H9 (cell line): ENCODE results near the gene VWA1. TPM values are rescaled to one million over a fixed set of nuclear protein-coding genes. Genes with fewer than 3 reads are reported as not detected.

Experiments
- DNase-seq: peaks from one replicate; pipeline ENCODE4 v3.0.0-alpha.2; 2017
- H2AFZ ChIP-seq: one replicate; pipeline ENCODE4 v1.6.1; 2013; ENCODE audit warnings: mild to moderate bottlenecking, low read length, control low read depth, moderate library complexity
- H2AK5ac ChIP-seq: 2 replicates; pipeline ENCODE4 v1.6.1; 2013; ENCODE audit warnings: low read length, control low read depth, mixed read lengths; ENCODE audit not compliant: insufficient read length
- H2BK120ac ChIP-seq: one replicate; pipeline ENCODE4 v1.6.1; 2013; ENCODE audit warnings: low read depth, mild to moderate bottlenecking, low read length, control low read depth, inconsistent platforms; ENCODE audit not compliant: poor library complexity, severe bottlenecking
- H2BK12ac ChIP-seq: 2 replicates; pipeline ENCODE4 v1.6.1; 2013; ENCODE audit warnings: low read length, control low read depth, mixed read lengths, low read depth; ENCODE audit not compliant: insufficient read length
- H2BK15ac ChIP-seq: 2 replicates; pipeline ENCODE4 v1.6.1; 2013; ENCODE audit warnings: low read depth, low read length, control low read depth
- H2BK20ac ChIP-seq: one replicate; pipeline ENCODE4 v1.6.1; 2013; ENCODE audit warnings: low read depth, mild to moderate bottlenecking, low read length, control low read depth, inconsistent platforms; ENCODE audit not compliant: poor library complexity, severe bottlenecking
- H2BK5ac ChIP-seq: 2 replicates; pipeline ENCODE4 v1.6.1; 2013; ENCODE audit warnings: low read length, control low read depth, mixed read lengths; ENCODE audit not compliant: insufficient read length
- H3K14ac ChIP-seq: 2 replicates; pipeline ENCODE4 v1.6.1; 2013; ENCODE audit warnings: low read length, control low read depth; ENCODE audit not compliant: insufficient read depth
- H3K18ac ChIP-seq: 2 replicates; pipeline ENCODE4 v1.6.1; 2013; ENCODE audit warnings: low read depth, mild to moderate bottlenecking, mixed read lengths, low read length, control low read depth; ENCODE audit not compliant: insufficient read length
- H3K23ac ChIP-seq: 2 replicates; pipeline ENCODE4 v1.6.1; 2013; ENCODE audit warnings: low read length, control low read depth, mixed read lengths, low read depth; ENCODE audit not compliant: insufficient read length
- H3K23me2 ChIP-seq: 2 replicates; pipeline ENCODE4 v1.6.1; 2013; ENCODE audit warnings: low read depth, mild to moderate bottlenecking, mixed read lengths, low read length, control low read depth; ENCODE audit not compliant: insufficient read length, poor library complexity, severe bottlenecking
- H3K27ac ChIP-seq: 2 replicates; pipeline ENCODE4 v1.5.1; 2013; ENCODE audit warnings: low read length, control low read depth, mixed read lengths, low read depth; ENCODE audit not compliant: insufficient read length
- H3K27me3 ChIP-seq: 2 replicates; pipeline ENCODE4 v1.6.1; 2013; ENCODE audit warnings: low read length, control low read depth, inconsistent platforms; ENCODE audit not compliant: insufficient read depth
- H3K4ac ChIP-seq: 2 replicates; pipeline ENCODE4 v1.6.1; 2013; ENCODE audit warnings: low read depth, mild to moderate bottlenecking, control low read depth, inconsistent platforms, low read length, moderate library complexity
- H3K4me1 ChIP-seq: 2 replicates; pipeline ENCODE4 v1.6.1; 2013; ENCODE audit warnings: low read length, control low read depth, inconsistent platforms; ENCODE audit not compliant: insufficient read depth
- H3K4me2 ChIP-seq: 2 replicates; pipeline ENCODE4 v1.6.1; 2013; ENCODE audit warnings: low read length, control low read depth, mixed read lengths; ENCODE audit not compliant: insufficient read length, insufficient read depth
- H3K56ac ChIP-seq: 2 replicates; pipeline ENCODE4 v1.6.1; 2013; ENCODE audit warnings: low read depth, mild to moderate bottlenecking, mixed read lengths, low read length, control low read depth; ENCODE audit not compliant: insufficient read length
- H3K79me1 ChIP-seq: 2 replicates; pipeline ENCODE4 v1.6.1; 2013; ENCODE audit warnings: low read depth, mild to moderate bottlenecking, moderate library complexity, low read length, control low read depth, inconsistent platforms; ENCODE audit not compliant: insufficient read depth, poor library complexity, severe bottlenecking
- H3K79me2 ChIP-seq: 2 replicates; pipeline ENCODE4 v1.6.1; 2013; ENCODE audit warnings: low read length, control low read depth, inconsistent platforms; ENCODE audit not compliant: insufficient read depth
- H3K9ac ChIP-seq: 2 replicates; pipeline ENCODE4 v1.6.1; 2013; ENCODE audit warnings: low read length, control low read depth, mixed read lengths; ENCODE audit not compliant: insufficient read length; ENCODE audit errors: extremely low read depth
- H3K9me3 ChIP-seq: one replicate; pipeline ENCODE4 v1.6.1; 2013; ENCODE audit warnings: low read depth, low read length, inconsistent platforms; ENCODE audit not compliant: control insufficient read depth
- H3T11ph ChIP-seq: one replicate; pipeline ENCODE4 v1.6.1; 2013; ENCODE audit warnings: mild to moderate bottlenecking, low read length, control low read depth, inconsistent platforms
- H4K20me1 ChIP-seq: one replicate; pipeline ENCODE4 v1.6.1; 2013; ENCODE audit not compliant: control insufficient read depth, insufficient read length, insufficient read depth
- H4K5ac ChIP-seq: 2 replicates; pipeline ENCODE4 v1.6.1; 2013; ENCODE audit warnings: low read depth, mild to moderate bottlenecking, mixed read lengths, low read length, control low read depth; ENCODE audit not compliant: insufficient read length
- H4K8ac ChIP-seq: replicated peaks from 2 replicates; pipeline ENCODE4 v1.6.1; 2013; ENCODE audit warnings: low read length, control low read depth, mixed read lengths, low read depth; ENCODE audit not compliant: insufficient read length
- H4K91ac ChIP-seq: 2 replicates; pipeline ENCODE4 v1.6.1; 2013; ENCODE audit warnings: low read depth, mild to moderate bottlenecking, moderate library complexity, mixed read lengths, low read length, control low read depth; ENCODE audit not compliant: insufficient read length
- H3K27ac Mint-ChIP-seq, 3 experiments: 2 replicates in 2 of 3; 3 replicates in 1 of 3; pipeline ENCODE4 v1.8.0; 2020 to 2021; ENCODE audit warnings: mixed read lengths in 3 of 3, mild to moderate bottlenecking in 1 of 3, moderate library complexity in 1 of 3
- H3K27me3 Mint-ChIP-seq: 2 replicates; pipeline ENCODE4 v1.8.0; 2021; ENCODE audit warnings: low read depth, mild to moderate bottlenecking, moderate library complexity, mixed read lengths
- H3K36me3 Mint-ChIP-seq, 3 experiments: 2 replicates in 2 of 3; 3 replicates in 1 of 3; pipeline ENCODE4 v1.8.0; 2020 to 2021; ENCODE audit warnings: low read depth in 3 of 3, mixed read lengths in 3 of 3; ENCODE audit not compliant: insufficient read depth in 1 of 3
- H3K4me1 Mint-ChIP-seq, 2 experiments: 2 replicates each; pipeline ENCODE4 v1.8.0; 2020; ENCODE audit warnings: mixed read lengths in 2 of 2
- H3K4me3 Mint-ChIP-seq, 2 experiments: 2 replicates in 1 of 2; 3 replicates in 1 of 2; pipeline ENCODE4 v1.8.0; 2020 to 2021; ENCODE audit warnings: mild to moderate bottlenecking in 2 of 2, mixed read lengths in 2 of 2, moderate library complexity in 1 of 2
- H3K9me3 Mint-ChIP-seq, 2 experiments: 2 replicates in 1 of 2; 3 replicates in 1 of 2; pipeline ENCODE4 v1.8.0; 2020; ENCODE audit warnings: mild to moderate bottlenecking in 2 of 2, mixed read lengths in 2 of 2, moderate library complexity in 1 of 2
- WGBS: extraction: QIAGEN DNeasy Blood & Tissue Kit; methylation state at CpG from one replicate; pipeline ENCODE4 v1.1.7; 2013; ENCODE audit warnings: missing lambda C conversion rate, low lambda C conversion rate, mixed read lengths; ENCODE audit not compliant: insufficient read length; ENCODE audit errors: extremely low coverage; 5-methylcytosine and 5-hydroxymethylcytosine counted together
- total RNA-seq: library from RNA; stranded (reverse); gene quantifications from 2 replicates; pipeline ENCODE4 v1.2.1, GENCODE V29; 2021
- TF ChIP-seq, protein P1 (sequence below): fragments of 200-600 bp; sonication (generic); conservative IDR thresholded peaks from 3 replicates; pipeline ENCODE4 v1.8.0; 2021; ENCODE audit warnings: antibody characterized with exemption, mild to moderate bottlenecking

VWA1 gene
- total RNA-seq, 1 experiment from 2014 or later = 57.1 TPM

DNA sequence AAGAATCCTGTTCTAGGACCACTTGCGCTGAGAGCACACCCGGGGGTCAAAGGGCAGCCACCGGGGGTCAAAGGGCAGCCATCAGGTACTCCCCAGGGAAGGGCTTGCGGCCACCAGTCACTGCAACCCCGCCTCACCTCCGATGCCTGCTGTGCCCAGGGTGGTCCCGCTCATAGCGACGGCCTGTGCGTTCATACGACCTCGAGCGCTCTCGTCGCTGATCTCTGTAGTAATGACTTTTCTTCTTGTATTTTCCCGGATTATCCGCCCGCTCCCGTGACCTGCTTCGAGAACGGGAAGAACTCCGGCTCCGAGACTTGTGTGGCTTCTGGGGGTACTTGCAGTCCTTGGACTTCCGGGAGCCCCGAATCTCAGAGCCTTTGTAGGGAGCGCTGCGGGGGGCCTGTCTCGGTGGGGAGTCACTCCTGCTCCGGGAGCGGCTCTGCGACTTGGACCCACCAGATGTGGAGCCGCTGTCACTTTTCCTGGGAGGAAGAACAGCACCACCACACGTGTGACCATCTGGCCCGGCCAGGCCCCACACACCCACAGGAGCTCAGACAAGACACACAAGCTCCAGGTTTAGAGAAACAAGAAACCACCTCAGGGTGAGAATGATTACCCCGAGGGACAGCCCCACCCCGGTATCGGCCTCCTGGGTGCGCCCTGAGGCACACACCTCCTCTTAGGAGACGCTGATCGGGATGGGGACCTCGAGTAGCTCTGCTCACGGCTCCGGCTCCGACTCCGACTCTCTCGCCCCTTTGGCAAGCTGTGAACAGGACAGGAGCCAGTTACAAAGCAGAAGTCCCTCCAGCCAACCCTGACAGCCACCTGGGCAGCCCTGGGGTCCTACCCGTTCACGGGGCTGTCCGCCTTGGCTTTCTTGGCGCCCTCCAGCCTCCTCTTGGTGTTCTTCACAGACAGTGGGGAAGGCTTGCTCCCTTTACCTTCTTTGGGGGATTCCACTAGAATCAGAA, 48.1 kb upstream of the VWA1 start:
- Histone ChIP-seq H2BK5ac (no peak overlapping the region), H3K27me3 (no peaks in the 10 kb centered on the region), H4K20me1 (no peaks in the 10 kb centered on the region), H2AFZ (no peak overlapping the region), H2BK15ac (no peak overlapping the region), H2BK20ac (no peak overlapping the region), H3K56ac (no peak overlapping the region), H2BK12ac (no peak overlapping the region), H2BK120ac (no peak overlapping the region), H3K79me2 (no peaks in the 10 kb centered on the region), H3T11ph (no peak overlapping the region), H4K5ac (no peak overlapping the region), H3K9me3 (no peaks in the 10 kb centered on the region), H3K18ac (no peak overlapping the region), H3K79me1 (no peaks in the 10 kb centered on the region), H4K91ac (no peak overlapping the region), H3K23me2 (no peaks in the 10 kb centered on the region), H3K23ac (no peak overlapping the region), H2AK5ac (no peak overlapping the region), H3K27ac (no peak overlapping the region), H3K9ac (no peak overlapping the region), H4K8ac (no peak overlapping the region), H3K4me2 (no peak overlapping the region), H3K4ac (no peak overlapping the region), H3K14ac (no peak overlapping the region), H3K4me1 (no peaks in the 10 kb centered on the region)
- Mint-ChIP-seq H3K36me3 (peaks cover 51 to 82% (median 65%) of the 10 kb centered on the region in 3 experiments; a peak in 6 of 7 replicates), H3K27ac (peak overlapping the region in 1 of 3 experiments; percentile 11; a peak in 1 of 7 replicates), H3K9me3 (no peaks in the 10 kb centered on the region), H3K27me3 (no peaks in the 10 kb centered on the region), H3K4me1 (peaks cover 4% of the 10 kb centered on the region in 2 experiments; a peak in 1 of 4 replicates), H3K4me3 (no peak overlapping the region)
- TF ChIP-seq, protein P1, sequence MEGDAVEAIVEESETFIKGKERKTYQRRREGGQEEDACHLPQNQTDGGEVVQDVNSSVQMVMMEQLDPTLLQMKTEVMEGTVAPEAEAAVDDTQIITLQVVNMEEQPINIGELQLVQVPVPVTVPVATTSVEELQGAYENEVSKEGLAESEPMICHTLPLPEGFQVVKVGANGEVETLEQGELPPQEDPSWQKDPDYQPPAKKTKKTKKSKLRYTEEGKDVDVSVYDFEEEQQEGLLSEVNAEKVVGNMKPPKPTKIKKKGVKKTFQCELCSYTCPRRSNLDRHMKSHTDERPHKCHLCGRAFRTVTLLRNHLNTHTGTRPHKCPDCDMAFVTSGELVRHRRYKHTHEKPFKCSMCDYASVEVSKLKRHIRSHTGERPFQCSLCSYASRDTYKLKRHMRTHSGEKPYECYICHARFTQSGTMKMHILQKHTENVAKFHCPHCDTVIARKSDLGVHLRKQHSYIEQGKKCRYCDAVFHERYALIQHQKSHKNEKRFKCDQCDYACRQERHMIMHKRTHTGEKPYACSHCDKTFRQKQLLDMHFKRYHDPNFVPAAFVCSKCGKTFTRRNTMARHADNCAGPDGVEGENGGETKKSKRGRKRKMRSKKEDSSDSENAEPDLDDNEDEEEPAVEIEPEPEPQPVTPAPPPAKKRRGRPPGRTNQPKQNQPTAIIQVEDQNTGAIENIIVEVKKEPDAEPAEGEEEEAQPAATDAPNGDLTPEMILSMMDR = no peak
- DNase-seq = no peak
- WGBS = no CpG with 5 or more reads among the region's 50 CpGs
